GOT3 (cell line): Measurements from ENCODE around the gene DRC3.
"Not testable (repeated sequence)": the region's sequence is repeated elsewhere in the genome, so short reads cannot be mapped to it uniquely, and the experiment has no call there.

Source experiments
- DNase-seq: peaks from one replicate; lab custom pipeline; 2025; ENCODE audit warnings: mixed read lengths; lab: John Stamatoyannopoulos, UW

DRC3 gene

DNA sequence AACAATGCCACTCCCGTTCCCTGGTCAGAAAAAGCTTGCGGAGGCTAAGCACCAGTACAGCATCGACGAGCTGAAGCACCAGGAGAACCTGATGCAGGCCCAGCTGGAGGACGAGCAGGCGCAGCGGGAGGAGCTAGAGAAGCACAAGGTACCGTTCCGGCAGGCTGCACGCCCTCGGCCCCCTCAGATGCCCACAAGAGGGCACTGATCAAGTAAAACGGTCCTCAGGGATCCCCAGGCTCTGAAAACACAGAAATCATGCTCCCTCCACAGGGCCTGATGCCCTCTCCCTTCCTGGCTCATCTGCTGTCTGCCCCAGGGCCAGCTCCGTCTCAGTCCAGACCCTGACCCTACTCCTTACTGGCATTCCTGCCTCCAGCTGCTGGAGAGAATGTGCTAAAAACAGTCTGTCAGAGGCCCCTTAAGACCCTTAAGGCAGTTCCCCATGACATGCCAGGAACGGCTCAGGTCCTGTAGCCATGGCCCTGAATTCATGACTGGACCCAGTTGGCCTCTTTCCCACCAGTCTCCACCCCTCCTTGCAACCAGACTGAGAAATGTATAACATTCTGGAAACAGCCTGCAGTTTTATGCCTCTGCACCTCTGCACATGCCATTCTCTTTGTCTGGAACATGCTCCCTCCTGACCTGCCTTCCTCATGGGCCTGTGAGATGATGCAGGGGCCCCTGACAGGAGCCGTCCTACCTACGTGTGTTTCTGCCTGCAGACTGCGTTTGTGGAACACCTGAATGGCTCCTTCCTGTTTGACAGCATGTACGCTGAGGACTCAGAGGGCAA is 21.8 kb downstream of the DRC3 start:
- no peak for DNase-seq

DNA sequence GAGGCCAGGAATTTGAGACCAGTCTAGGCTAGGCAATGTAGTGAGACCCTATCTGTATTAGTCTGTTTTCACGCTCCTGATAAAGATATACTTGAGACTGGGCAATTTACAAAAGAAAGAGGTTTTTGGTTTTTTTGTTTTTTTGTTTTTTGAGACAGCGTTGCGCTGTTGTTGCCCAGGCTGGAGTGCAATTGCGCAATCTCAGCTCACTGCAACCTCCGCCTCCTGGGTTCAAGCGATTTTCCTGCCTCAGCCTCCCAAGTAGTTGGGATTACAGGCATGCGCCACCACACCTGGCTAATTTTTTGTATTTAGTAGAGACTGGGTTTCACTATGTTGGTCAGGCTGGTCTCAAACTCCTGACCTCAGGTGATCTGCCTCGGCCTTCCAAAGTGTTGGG is 23.2 kb downstream of the DRC3 start:
- not testable (repeated sequence) for DNase-seq

DNA sequence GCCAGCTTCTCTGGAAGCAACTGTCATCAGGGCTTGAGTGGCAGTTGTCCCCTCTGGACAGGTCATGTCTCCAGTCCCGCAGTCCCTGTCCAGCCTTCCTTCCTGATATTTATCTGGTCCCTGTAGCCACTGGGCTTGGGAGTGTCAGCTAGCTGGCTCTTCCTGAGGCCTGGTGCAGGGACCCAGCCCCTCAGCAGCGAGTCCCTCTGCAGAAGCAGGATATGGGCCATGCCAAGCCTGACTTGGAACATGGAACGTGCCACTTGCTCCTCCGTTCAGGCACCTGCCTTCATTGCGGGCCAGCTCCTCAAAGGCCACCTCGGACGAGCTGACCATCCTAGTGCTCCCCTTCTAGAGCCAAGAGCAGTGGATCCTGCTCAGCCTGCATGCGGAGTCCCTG is 26.3 kb downstream of the DRC3 start:
- no peak for DNase-seq

DNA sequence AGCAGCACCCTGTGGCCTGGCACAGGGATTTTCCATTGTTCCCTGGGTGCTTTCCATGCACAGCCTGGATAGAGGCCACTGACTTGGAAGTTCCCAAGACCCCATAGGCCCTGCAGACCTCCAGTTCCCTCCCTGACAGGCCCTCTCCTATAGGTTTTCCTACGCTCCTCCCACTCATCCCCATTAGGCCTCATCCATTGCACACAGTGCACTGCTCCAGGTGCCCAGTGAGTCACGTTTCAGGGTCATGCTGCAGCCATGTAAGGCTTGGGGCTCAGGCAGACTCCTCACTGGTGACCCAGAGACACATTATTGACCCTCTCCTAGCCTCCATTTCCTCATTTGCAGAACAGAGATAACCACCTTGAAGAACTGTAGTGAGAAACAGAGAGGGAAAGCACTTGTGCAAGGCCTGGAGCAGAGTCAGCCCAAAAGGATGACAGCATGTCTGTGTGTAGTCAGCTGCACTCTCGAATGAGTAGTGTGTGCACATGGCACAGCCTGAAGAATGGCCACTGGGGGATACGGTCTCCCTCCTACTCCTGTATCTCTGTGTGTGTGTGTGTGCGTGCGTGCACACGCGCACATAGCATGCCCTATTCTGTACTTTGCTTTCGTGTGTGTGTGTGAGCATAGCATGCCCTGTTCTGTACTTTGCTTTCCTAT is 26.8 kb downstream of the DRC3 start:
- DNase-seq = no peak

DNA sequence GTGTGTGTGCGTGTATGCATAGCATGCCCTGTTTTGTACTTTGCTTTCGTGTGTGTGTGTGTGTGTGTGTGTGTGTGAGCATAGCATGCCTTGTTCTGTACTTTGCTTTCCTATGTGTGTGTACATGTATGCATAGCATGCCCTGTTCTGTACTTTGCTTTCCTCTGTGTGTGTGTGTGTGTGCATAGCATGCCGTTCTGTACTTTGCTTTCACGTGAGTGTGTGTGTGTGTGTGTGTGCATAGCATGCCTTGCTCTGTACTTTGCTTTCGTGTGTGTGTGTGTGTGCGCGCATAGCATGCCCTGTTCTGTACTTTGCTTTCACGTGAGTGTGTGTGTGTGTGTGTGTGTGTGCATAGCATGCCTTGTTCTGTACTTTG is 27.4 kb downstream of the DRC3 start:
- DNase-seq = no peak

DNA sequence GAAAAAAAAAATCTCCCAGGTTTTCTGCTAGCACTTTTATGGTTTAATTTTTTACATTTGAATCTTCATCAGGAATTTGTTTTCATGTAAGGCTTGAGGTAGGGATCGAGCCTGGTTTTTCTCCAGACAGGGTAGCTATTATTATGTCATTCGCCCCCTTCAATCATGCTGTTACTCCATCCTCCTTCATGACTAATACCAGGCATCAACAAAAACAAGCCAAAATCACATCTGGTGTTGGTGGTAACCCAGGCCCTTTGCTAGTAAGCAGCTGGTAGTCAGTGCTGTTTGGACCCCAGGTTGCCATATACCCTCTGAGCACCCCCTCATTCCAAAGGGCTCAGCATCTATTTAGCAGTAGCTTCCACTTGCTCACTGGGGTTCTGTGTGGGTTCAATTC is 29.5 kb downstream of the DRC3 start:
- no peak for DNase-seq

DNA sequence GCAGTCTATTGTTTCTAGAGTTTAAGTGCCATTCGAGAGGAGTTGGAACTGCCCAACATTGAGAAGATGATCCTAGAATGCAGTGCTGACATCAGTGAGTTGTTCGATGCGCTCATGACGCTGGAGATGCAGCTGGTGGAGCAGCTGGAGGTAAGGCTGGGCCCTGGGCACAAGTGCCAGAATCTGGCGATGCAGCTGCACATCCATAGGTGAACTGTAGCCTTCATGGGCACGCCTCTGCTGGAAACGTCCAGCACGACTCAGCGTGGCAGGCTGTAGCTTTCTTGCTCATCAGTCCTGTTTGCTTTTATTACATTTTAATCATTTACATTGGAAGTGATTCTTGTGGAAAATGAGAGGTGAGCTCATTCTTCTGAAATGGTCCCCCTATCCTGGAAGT is 31.7 kb downstream of the DRC3 start:
- no peak for DNase-seq

DNA sequence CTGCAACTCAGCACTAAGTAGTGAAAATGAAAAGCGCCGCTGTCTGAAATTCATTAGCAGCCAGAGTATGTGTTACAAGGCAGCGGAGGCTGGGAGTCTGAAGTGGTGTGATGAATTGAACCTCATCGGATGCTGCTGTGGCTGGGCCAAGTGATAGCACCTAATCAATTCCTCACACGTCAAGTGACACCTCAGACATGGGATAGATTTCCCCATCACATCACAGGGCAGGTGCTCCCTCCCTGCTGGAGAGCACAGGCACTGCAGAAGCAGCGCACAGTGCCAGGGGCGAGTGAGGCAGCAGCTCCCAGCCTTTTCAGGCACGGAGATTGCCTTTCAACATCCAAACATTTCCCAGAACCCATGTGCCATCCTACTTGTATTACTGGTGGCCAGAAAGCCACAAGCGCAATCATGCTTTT is 32.2 kb downstream of the DRC3 start:
- no peak for DNase-seq

DNA sequence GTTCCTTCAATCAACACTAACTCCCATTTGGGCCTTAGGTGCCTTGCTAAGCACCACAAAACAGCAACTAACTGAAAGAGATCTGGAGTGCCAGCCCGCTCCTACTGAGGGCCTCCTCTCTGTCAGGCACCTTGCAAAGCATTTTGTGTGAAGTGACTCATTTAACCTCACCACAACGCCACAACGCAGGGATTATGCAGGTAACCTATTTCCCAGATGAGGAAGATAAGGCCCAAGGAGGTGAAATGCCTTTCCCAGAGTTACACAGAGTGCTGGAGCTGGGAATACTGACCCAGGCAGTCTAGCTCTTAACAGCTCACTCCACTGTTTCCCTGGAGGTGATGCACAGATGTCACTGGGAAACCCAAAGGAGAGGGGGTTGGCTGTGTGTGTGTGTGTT is 32.8 kb downstream of the DRC3 start:
- DNase-seq = no peak

DNA sequence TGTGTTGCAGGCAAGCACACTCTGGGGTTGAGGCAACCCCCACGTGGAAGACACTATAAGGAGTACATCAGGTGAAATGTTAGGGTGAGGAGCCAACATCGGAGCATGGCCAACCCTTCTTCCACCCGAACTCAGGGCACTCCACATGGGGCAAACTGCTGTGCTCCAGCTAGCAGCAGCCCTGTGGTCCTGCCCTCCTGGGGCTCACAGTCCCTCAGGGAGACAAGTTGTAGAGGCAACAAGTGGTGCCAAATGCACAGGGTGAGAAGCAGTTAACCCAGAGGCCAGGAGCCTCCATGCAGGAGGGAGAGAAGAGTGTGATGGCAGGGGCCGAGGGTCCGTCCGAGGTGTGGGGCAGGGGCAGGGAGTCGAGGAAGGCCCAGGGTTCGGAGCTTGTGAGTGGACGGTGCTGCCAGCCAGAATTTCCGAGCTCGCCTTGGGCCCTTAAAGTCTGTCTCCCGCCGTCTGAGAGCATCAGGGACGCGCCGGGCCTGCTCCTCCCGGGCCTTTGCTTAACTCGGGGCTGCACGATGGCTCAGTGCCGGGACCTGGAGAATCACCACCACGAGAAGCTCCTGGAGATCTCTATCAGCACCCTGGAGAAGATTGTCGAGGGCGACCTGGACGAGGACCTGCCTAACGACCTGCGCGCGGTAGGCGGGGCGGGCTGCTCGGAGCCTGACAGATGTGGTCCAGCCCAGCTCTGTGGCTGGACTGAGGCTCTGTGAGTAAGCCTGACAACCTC is 34.0 kb downstream of the DRC3 start:
- no peak for DNase-seq

DNA sequence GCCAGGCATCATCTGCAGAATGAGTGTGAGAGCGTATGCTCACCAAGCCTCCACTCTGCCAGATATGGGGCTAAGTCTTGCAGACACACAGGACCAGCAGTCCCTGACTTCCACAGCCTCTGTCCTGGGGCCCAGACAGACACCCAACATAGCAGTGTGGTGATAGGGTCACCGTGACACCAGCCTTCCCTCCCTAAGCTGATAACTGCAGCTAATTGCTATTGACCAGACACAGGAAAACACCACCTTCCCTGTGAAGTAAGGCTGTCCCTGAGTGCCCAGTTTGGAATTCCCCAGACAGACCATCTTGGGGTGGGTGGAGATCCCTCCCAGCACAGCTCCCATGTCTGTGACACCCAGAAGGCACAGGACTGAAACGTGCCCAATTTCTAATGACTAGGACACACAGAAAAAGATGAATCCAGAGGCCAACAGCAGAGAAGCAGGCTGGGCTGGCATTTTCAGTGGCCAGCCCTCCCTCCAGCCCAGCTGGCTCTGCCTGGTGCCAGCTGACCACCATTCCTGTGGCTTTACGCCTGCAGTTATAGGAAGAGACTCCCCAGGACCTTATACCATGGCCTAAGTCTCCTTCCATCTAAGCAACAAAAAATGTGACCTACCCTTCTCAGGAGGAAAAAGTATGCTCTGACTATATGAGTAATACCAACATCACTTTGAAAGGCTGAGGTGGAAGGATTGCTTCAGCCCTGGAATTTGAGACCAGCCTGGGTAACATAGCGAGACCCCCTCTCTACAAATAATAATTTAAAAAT is 36.0 kb downstream of the DRC3 start:
- no peak for DNase-seq

DNA sequence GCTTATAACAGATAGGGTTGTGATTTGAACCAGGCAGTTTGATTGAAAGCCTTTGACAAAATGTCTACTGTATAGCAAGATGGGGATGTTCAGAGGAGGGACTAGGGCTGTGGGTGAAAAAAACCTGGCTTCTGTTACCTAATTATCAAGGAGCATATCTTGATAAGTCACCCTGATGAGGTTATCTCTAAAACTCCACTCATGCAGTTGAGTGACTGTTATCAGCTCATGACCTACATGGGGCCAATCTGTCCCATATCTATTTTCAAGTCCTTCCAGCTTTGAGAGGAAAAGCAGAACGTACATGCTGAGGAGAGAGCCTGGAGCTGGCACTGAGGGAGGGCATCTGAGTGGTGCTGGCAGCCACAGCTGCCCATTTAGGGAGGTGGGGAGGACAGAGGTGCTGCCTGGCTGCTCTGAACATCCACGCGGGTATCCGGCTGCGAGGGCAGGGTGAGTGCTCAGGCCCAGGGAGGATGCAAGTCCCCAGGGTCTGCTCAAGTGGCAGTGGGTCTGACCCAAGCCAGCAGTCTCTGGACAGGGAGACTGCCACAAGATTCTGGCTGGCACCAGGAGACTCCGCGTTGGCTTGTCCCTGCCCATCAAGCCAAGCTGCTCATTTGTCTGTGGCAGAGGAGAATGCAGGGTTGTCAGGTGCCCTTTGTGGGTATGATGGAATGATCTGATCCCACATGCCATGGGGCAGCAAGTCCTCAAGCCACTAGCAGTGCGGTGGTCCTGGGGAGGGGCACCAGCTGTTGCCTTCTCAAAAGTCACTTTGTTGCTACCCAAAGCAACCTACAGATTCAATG is 37.2 kb downstream of the DRC3 start:
- DNase-seq = no peak

DNA sequence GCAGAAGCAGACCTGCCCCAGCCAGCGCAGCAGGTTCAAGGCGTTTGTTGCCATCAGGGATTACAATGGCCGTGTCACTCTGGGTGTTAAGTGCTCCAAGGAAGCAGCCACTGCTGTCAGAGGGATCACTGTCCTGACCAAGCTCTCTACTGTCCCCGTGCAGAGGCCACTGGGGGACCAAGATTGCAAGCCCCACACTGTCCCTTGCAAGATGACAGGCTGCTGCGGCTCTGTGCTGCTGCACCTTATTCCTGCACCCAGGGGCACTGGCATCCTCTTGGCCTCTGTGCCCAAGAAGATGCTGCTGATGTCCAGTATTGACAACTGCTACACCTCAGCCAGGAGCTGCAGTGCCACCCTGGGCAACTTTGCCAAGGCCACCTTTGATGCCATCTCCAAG is 38.6 kb downstream of the DRC3 start:
- DNase-seq = no peak

DNA sequence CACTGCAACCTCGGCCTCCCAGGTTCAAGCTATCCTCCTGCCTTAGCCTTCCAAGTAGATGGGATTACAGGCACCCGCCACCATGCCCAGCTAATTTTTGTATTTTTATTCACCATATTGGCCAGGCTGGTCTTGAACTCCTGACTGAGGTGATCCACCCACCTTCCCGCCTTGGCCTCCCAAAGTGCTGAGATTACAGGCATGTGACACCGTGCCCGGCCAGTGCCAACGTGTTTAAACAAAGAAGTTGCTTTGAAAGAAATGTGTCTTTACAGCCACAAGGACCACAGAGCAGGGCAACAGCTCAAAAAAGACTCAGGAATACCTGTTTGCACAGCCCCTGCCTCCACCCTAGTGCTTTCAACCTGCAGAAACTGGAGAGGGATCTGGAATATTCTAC is 41.3 kb downstream of the DRC3 start:
- DNase-seq = no peak

DNA sequence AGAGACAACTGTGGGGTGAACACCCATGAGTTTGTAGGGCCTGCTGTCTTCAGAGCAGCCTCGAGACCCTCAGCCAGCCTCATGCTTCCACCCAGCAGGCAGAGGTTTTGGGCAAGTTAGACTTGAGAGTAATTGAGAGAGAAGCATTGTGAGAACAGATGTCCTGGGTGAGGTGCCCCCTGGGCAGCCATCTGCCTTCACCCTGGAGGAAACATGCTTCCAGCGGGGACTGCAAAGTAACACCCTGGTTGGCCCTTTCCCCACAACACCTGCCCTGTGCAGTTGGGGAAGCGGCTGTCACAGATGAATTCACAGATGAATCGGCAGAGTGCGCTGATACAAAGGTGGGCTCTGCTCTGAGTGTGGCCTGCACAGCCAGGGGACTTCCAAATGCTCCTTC is 42.9 kb downstream of the DRC3 start:
- DNase-seq = no peak

DNA sequence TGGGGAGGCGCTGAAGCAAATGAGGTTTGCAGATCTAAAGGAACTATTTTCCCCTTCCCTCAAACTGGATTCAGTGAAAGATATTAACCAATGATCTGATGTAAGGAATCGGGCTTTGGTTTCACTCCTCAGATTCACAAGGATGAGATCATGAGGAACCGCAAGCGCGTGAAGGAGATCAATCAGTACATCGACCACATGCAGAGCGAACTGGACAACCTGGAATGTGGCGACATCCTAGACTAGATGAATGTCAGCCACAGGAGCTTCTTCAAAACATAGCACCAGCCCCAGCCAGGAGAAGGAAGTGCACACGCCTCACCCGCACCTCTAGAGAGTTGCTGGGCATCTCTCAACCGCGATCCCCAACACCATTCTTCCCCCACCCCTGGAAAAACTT is 43.8 kb downstream of the DRC3 start:
- no peak for DNase-seq

DNA sequence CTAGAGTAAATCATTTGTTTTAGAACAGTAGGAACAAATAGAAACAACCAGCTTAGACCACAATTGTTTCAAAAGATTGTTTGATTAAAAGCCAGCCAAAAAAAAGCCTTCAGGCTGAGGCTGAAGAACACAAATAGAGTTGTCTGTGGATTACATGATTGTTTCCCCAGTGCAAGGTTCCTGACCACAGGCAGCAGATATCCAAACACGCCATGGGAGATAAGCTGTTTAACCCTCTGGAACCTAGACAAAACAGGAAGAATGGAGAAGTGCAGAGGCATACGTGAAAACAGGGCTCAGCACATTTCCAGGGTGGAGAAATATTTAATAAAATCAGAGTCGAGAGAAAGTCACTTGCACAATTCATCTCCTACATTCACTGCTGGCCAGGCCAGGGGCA is 45.3 kb downstream of the DRC3 start:
- no peak for DNase-seq

DNA sequence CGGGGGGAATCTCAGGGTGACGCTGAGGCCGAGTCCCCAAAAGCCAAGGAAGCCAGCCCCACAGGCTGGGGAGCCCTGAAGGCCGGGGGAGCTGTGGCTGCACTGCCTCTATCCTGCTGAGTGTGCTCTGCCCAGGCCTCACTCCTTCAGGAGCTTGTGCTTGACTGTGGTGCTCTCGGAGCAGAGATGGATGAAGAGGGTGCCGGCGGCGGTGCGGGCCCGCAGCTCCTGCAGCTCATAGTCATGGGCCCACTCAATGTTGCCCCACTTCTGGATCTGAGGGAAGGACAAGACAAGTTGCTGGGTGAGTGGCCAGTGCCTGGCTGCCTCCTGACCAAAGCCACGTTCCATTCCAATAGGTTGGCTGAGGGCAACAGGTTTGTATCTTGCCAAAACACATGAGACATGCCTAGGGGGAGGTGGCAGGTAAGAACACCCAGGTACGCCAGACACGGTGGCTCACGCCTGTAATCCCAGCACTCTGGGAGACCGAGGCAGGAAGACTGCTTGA is 45.8 kb downstream of the DRC3 start:
- no peak for DNase-seq

DNA sequence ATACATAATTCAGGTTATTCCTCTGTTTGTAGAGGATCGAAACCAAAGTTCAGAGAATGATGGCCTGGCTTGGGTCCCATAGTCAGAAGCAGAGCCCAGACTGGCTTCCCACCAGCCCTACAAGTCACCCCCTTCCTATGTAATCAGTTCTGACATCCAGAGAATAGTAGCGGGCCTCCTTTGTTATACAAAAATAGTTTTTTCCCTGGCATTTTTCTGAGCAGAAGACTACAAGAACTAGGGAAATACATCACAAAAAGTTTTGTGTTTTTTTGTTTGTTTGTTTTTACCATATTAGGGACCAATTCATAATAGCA is 47.1 kb downstream of the DRC3 start:
- no peak for DNase-seq

DNA sequence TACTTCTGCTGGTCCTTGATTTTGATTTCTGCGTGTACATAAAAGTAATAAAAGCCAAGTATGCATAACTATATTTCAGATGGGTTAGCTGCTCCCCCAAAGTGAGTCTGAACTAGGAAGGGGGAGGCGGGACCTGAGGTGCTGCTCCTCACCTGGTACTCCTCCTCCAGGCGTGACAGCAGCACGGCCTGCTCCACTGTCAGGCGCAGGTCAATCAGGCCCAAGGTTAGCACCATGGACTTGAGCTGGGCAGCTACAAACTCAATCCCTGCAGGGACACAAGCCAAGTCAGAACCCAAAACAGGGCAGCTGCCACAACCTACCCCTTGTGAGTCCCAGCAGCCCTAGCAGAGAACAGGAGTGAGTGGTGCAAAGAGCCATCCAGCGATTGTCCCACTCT is 48.3 kb downstream of the DRC3 start:
- DNase-seq = no peak

DNA sequence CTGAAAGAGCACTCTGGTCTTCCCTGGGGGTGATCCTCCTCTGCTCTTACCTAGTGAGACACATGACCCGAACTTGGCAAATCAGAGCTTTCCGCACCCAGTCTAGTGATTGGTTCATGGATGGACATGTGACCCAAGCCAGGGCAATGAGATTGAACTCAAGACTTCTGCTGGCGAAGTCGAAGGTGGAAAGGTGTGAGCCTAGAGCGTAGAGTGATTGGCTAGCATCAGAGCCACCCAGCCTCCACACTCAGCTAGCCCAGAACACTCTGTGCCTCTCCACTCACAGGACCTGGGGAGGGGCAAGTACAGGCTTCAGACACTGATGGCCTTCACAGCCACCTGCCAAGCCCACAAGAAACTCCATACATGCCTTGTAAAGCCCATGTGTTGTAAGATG is 48.7 kb downstream of the DRC3 start:
- no peak for DNase-seq
